H1 (cell line): ENCODE measurements around the gene UNK. TPM values are rescaled to one million over a fixed set of nuclear protein-coding genes. Genes with fewer than 3 reads are reported as not detected.

ENCODE experiments used
- polyA plus RNA-seq, 7 experiments: library from polyadenylated mRNA; depleted of rRNA in 3 of 7; stranded (reverse) in 5 of 7; unstranded in 2 of 7; fragments of >200 nt in 5 of 7; fragments of 200-250 nt in 2 of 7; gene quantifications; 1 replicate in 5 of 7; 2 replicates in 1 of 7; 4 replicates in 1 of 7; pipeline versions ENCODE4 v1.2.1 to v1.2.3, GENCODE V29; 2011 to 2013; ENCODE audit warnings: missing spikeins in 2 of 7, mixed read lengths in 2 of 7
- total RNA-seq: library from RNA; stranded (reverse); fragmentation: NEBNext Ultra II Directional; extraction: Animal tissue kit (Norgen Biotek cat#: 25700); gene quantifications from 2 replicates; pipeline ENCODE4 v1.2.1, GENCODE V29; 2021
- TF ChIP-seq, protein P1 (sequence below): fragments of 300-600 bp; sonication (generic); IDR thresholded peaks from 2 replicates; pipeline ENCODE4 v1.7.1; 2012; ENCODE audit warnings: low read length, moderate library complexity, mild to moderate bottlenecking, inconsistent platforms; ENCODE audit not compliant: insufficient replicate concordance

Gene UNK
- total and polyA plus RNA-seq, 2 of the 8 experiments (the other 6 are each of a cell fraction or from before 2014, with no cell fraction given), result 24.2 to 33.3 TPM

- TF ChIP-seq, protein P1, sequence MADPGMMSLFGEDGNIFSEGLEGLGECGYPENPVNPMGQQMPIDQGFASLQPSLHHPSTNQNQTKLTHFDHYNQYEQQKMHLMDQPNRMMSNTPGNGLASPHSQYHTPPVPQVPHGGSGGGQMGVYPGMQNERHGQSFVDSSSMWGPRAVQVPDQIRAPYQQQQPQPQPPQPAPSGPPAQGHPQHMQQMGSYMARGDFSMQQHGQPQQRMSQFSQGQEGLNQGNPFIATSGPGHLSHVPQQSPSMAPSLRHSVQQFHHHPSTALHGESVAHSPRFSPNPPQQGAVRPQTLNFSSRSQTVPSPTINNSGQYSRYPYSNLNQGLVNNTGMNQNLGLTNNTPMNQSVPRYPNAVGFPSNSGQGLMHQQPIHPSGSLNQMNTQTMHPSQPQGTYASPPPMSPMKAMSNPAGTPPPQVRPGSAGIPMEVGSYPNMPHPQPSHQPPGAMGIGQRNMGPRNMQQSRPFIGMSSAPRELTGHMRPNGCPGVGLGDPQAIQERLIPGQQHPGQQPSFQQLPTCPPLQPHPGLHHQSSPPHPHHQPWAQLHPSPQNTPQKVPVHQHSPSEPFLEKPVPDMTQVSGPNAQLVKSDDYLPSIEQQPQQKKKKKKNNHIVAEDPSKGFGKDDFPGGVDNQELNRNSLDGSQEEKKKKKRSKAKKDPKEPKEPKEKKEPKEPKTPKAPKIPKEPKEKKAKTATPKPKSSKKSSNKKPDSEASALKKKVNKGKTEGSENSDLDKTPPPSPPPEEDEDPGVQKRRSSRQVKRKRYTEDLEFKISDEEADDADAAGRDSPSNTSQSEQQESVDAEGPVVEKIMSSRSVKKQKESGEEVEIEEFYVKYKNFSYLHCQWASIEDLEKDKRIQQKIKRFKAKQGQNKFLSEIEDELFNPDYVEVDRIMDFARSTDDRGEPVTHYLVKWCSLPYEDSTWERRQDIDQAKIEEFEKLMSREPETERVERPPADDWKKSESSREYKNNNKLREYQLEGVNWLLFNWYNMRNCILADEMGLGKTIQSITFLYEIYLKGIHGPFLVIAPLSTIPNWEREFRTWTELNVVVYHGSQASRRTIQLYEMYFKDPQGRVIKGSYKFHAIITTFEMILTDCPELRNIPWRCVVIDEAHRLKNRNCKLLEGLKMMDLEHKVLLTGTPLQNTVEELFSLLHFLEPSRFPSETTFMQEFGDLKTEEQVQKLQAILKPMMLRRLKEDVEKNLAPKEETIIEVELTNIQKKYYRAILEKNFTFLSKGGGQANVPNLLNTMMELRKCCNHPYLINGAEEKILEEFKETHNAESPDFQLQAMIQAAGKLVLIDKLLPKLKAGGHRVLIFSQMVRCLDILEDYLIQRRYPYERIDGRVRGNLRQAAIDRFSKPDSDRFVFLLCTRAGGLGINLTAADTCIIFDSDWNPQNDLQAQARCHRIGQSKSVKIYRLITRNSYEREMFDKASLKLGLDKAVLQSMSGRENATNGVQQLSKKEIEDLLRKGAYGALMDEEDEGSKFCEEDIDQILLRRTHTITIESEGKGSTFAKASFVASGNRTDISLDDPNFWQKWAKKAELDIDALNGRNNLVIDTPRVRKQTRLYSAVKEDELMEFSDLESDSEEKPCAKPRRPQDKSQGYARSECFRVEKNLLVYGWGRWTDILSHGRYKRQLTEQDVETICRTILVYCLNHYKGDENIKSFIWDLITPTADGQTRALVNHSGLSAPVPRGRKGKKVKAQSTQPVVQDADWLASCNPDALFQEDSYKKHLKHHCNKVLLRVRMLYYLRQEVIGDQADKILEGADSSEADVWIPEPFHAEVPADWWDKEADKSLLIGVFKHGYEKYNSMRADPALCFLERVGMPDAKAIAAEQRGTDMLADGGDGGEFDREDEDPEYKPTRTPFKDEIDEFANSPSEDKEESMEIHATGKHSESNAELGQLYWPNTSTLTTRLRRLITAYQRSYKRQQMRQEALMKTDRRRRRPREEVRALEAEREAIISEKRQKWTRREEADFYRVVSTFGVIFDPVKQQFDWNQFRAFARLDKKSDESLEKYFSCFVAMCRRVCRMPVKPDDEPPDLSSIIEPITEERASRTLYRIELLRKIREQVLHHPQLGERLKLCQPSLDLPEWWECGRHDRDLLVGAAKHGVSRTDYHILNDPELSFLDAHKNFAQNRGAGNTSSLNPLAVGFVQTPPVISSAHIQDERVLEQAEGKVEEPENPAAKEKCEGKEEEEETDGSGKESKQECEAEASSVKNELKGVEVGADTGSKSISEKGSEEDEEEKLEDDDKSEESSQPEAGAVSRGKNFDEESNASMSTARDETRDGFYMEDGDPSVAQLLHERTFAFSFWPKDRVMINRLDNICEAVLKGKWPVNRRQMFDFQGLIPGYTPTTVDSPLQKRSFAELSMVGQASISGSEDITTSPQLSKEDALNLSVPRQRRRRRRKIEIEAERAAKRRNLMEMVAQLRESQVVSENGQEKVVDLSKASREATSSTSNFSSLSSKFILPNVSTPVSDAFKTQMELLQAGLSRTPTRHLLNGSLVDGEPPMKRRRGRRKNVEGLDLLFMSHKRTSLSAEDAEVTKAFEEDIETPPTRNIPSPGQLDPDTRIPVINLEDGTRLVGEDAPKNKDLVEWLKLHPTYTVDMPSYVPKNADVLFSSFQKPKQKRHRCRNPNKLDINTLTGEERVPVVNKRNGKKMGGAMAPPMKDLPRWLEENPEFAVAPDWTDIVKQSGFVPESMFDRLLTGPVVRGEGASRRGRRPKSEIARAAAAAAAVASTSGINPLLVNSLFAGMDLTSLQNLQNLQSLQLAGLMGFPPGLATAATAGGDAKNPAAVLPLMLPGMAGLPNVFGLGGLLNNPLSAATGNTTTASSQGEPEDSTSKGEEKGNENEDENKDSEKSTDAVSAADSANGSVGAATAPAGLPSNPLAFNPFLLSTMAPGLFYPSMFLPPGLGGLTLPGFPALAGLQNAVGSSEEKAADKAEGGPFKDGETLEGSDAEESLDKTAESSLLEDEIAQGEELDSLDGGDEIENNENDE, result no peak
- TF ChIP-seq, all 59 proteins: peak for 0
Measured at GRCh38 chr17:75763269-75763607, 21.4 kb upstream of the UNK start (continued).
